K562 (cell line): ENCODE data around the gene FRMD5. TPM values are rescaled to one million over a fixed set of nuclear protein-coding genes. Genes with fewer than 3 reads are reported as not detected.

Experiments used
- ARID1B ChIP-seq: fragments of 450-650 bp; IDR thresholded peaks from 2 replicates; pipeline ENCODE4 v1.6.1; 2016; ENCODE audit warnings: antibody characterized with exemption, mild to moderate bottlenecking, inconsistent platforms
- C11orf30 ChIP-seq: fragments of 450-650 bp; IDR thresholded peaks from 2 replicates; pipeline ENCODE4 v1.6.1; 2016; ENCODE audit warnings: low read depth, mild to moderate bottlenecking
- CTBP1 ChIP-seq: fragments of 450-650 bp; IDR thresholded peaks from 2 replicates; pipeline ENCODE4 v1.6.1; 2016; ENCODE audit warnings: borderline replicate concordance
- DPF2 ChIP-seq: fragments of 450-650 bp; IDR thresholded peaks from 2 replicates; pipeline ENCODE4 v1.6.1; 2016
- FOXK2 ChIP-seq, 2 experiments: fragments of 450-650 bp; IDR thresholded peaks in 1 of 2; conservative IDR thresholded peaks in 1 of 2; 2 replicates each; pipeline ENCODE4 v1.6.1; 2016; ENCODE audit warnings: low read depth in 2 of 2, mild to moderate bottlenecking in 1 of 2
- LCOR ChIP-seq: sonication (generic); formaldehyde crosslinking; IDR thresholded peaks from 2 replicates; pipeline ENCODE4 v1.8.0; 2022; ENCODE audit warnings: mild to moderate bottlenecking, missing genetic modification reagents
- MAFF ChIP-seq: IDR thresholded peaks from 2 replicates; pipeline ENCODE4 v1.6.1; 2012; ENCODE audit warnings: low read length, improper control_type of control experiment
- MAFK ChIP-seq: IDR thresholded peaks from 2 replicates; pipeline ENCODE4 v1.6.1; 2011; ENCODE audit warnings: low read length, improper control_type of control experiment
- polyA plus RNA-seq, 8 experiments: library from polyadenylated mRNA; depleted of rRNA in 4 of 8; stranded (reverse) in 5 of 8; unstranded in 3 of 8; fragments of >200 nt; fragmentation: Nextera tagmentation in 2 of 8; fragmentation: Illumina TruSeq in 1 of 8; extraction: Ambion mirVana in 2 of 8; extraction: Trizol in 1 of 8; gene quantifications; 2 replicates each; pipeline versions ENCODE4 v1.2.1 to v1.2.3, GENCODE V29; 2011 to 2014; ENCODE audit warnings: inconsistent platforms in 1 of 8, missing spikeins in 1 of 8
- total RNA-seq, 7 experiments: library from RNA; depleted of rRNA in 6 of 7; stranded (reverse); fragments of >200 nt in 6 of 7; fragmentation: Illumina TruSeq in 2 of 7; extraction: Trizol in 2 of 7; gene quantifications; 2 replicates each; pipeline versions ENCODE4 v1.2.1 to v1.2.3, GENCODE V29; 2011 to 2021; ENCODE audit warnings: low replicate concordance in 1 of 7
- TF ChIP-seq, protein P1 (sequence below): fragments of 450-650 bp; IDR thresholded peaks from 2 replicates; pipeline ENCODE4 v1.6.1; 2017; ENCODE audit warnings: antibody characterized with exemption, mild to moderate bottlenecking

Gene FRMD5
- total and polyA plus RNA-seq, 9 of the 15 experiments (the other 6 are each of a cell fraction or from before 2014, with no cell fraction given), result 0.13 to 0.38 TPM; not detected in 7

- peak; percentile 94 for TF ChIP-seq C11orf30
- peak; percentile 91 for TF ChIP-seq MAFK
- TF ChIP-seq DPF2, result peak; percentile 53; the same call in 1 of the 2 replicates
- TF ChIP-seq MAFF, result peak; percentile 95
- TF ChIP-seq LCOR (CRISPR knock-in tag), result no peak
- TF ChIP-seq, protein P1, sequence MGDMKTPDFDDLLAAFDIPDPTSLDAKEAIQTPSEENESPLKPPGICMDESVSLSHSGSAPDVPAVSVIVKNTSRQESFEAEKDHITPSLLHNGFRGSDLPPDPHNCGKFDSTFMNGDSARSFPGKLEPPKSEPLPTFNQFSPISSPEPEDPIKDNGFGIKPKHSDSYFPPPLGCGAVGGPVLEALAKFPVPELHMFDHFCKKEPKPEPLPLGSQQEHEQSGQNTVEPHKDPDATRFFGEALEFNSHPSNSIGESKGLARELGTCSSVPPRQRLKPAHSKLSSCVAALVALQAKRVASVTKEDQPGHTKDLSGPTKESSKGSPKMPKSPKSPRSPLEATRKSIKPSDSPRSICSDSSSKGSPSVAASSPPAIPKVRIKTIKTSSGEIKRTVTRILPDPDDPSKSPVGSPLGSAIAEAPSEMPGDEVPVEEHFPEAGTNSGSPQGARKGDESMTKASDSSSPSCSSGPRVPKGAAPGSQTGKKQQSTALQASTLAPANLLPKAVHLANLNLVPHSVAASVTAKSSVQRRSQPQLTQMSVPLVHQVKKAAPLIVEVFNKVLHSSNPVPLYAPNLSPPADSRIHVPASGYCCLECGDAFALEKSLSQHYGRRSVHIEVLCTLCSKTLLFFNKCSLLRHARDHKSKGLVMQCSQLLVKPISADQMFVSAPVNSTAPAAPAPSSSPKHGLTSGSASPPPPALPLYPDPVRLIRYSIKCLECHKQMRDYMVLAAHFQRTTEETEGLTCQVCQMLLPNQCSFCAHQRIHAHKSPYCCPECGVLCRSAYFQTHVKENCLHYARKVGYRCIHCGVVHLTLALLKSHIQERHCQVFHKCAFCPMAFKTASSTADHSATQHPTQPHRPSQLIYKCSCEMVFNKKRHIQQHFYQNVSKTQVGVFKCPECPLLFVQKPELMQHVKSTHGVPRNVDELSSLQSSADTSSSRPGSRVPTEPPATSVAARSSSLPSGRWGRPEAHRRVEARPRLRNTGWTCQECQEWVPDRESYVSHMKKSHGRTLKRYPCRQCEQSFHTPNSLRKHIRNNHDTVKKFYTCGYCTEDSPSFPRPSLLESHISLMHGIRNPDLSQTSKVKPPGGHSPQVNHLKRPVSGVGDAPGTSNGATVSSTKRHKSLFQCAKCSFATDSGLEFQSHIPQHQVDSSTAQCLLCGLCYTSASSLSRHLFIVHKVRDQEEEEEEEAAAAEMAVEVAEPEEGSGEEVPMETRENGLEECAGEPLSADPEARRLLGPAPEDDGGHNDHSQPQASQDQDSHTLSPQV, result peak; percentile 83
- TF ChIP-seq FOXK2 (conservative IDR thresholded peaks at IDR 0.05 in 1 of 2, IDR thresholded peaks at IDR 0.05 in 1 of 2; ENCODE audit: low read depth in 2 of 2), result peak; percentile 64 to 65; a peak in 3 of 4 replicates
- peak; percentile 59 for TF ChIP-seq ARID1B
- 0 out of 2 replicates have a peak, but pooled peaks have one; percentile 13 for TF ChIP-seq CTBP1
- TF ChIP-seq, all 486 proteins: peak for 16
Observed at GRCh38 chr15:43899928-43900327, 295.1 kb downstream of the FRMD5 start (continued).
